HepG2 (cell line): ENCODE data around the gene ACAT2. TPM values are rescaled to one million over a fixed set of nuclear protein-coding genes. Genes with fewer than 3 reads are reported as not detected.

ENCODE experiments used
- AGO1 ChIP-seq: fragments of 200-400 bp; formaldehyde crosslinking; IDR thresholded peaks from 2 replicates; pipeline ENCODE4 v1.6.1; 2017; ENCODE audit warnings: mild to moderate bottlenecking, low read depth, low read length, moderate library complexity; ENCODE audit not compliant: poor library complexity, severe bottlenecking
- BCLAF1 ChIP-seq: fragments of 450-650 bp; IDR thresholded peaks from 2 replicates; pipeline ENCODE4 v1.6.1; 2017; ENCODE audit warnings: mild to moderate bottlenecking
- GATAD2A ChIP-seq: IDR thresholded peaks from 2 replicates; pipeline ENCODE4 v1.6.1; 2016
- HDAC6 ChIP-seq: fragments of 200-600 bp; sonication (generic); IDR thresholded peaks from 2 replicates; pipeline ENCODE4 v1.7.0; 2017; ENCODE audit warnings: mild to moderate bottlenecking, antibody characterized with exemption, low read length, low read depth
- KDM6A ChIP-seq: IDR thresholded peaks from 2 replicates; pipeline ENCODE4 v1.6.1; 2016; ENCODE audit warnings: low read depth
- MAZ ChIP-seq, 2 experiments: sonication (generic) in 1 of 2; formaldehyde crosslinking in 1 of 2; IDR thresholded peaks; 2 replicates each; pipeline versions ENCODE4 v1.5.0 to v1.6.1; 2012 to 2020; ENCODE audit warnings: low read depth in 2 of 2, mild to moderate bottlenecking in 2 of 2, borderline replicate concordance in 1 of 2, improper control_type of control experiment in 1 of 2, low read length in 1 of 2, missing genetic modification reagents in 1 of 2, moderate library complexity in 1 of 2
- MLLT10 ChIP-seq: sonication (generic); formaldehyde crosslinking; IDR thresholded peaks from 2 replicates; pipeline ENCODE4 v1.4.0; 2020; ENCODE audit warnings: missing genetic modification reagents
- MTF2 ChIP-seq: sonication (generic); formaldehyde crosslinking; IDR thresholded peaks from 2 replicates; pipeline ENCODE4 v1.5.0; 2020; ENCODE audit warnings: missing genetic modification reagents, borderline replicate concordance
- TFAP4 ChIP-seq: sonication (generic); IDR thresholded peaks from 2 replicates; pipeline ENCODE4 v1.6.1; 2016; ENCODE audit warnings: low read depth, borderline replicate concordance
- THAP8 ChIP-seq: sonication (generic); formaldehyde crosslinking; IDR thresholded peaks from 2 replicates; pipeline ENCODE4 v1.5.1; 2020; ENCODE audit warnings: missing genetic modification reagents, mild to moderate bottlenecking, borderline replicate concordance
- ZNF317 ChIP-seq: sonication (generic); formaldehyde crosslinking; IDR thresholded peaks from 2 replicates; pipeline ENCODE4 v1.5.0; 2020; ENCODE audit warnings: mild to moderate bottlenecking, missing genetic modification reagents
- ZNF567 ChIP-seq: sonication (generic); formaldehyde crosslinking; IDR thresholded peaks from 2 replicates; pipeline ENCODE4 v1.8.1; 2023; ENCODE audit warnings: mild to moderate bottlenecking, missing genetic modification reagents, borderline replicate concordance
- ZNF788 ChIP-seq: sonication (generic); formaldehyde crosslinking; IDR thresholded peaks from 2 replicates; pipeline ENCODE4 v1.5.0; 2020; ENCODE audit warnings: mild to moderate bottlenecking, missing genetic modification reagents, borderline replicate concordance
- polyA plus RNA-seq, 8 experiments: library from polyadenylated mRNA; depleted of rRNA in 3 of 8; stranded (reverse) in 7 of 8; unstranded in 1 of 8; fragments of >200 nt; fragmentation: Illumina TruSeq in 4 of 8; extraction: Trizol in 4 of 8; gene quantifications; 2 replicates each; pipeline versions ENCODE4 v1.2.1 to v1.2.3, GENCODE V29; 2011 to 2016; ENCODE audit warnings: low read depth in 4 of 8, missing spikeins in 1 of 8, mixed read lengths in 1 of 8; ENCODE audit not compliant: insufficient read depth in 1 of 8
- total RNA-seq, 5 experiments: library from RNA; depleted of rRNA; stranded (reverse); fragments of >200 nt; fragmentation: Illumina TruSeq; extraction: Trizol; gene quantifications; 2 replicates each; pipeline ENCODE4 v1.2.3, GENCODE V29; 2016; ENCODE audit warnings: low read depth in 1 of 5
- TF ChIP-seq, protein P1 (sequence below): sonication (generic); formaldehyde crosslinking; IDR thresholded peaks from 2 replicates; pipeline ENCODE4 v1.8.1; 2023; ENCODE audit warnings: mild to moderate bottlenecking, moderate library complexity, missing genetic modification reagents
- TF ChIP-seq, protein P2 (sequence below): sonication (generic); formaldehyde crosslinking; IDR thresholded peaks from 2 replicates; pipeline ENCODE4 v1.4.0; 2020; ENCODE audit warnings: missing genetic modification reagents
- TF ChIP-seq, protein P3 (sequence below): IDR thresholded peaks from 2 replicates; pipeline ENCODE4 v1.6.1; 2016
- TF ChIP-seq, protein P4 (sequence below): sonication (generic); formaldehyde crosslinking; IDR thresholded peaks from 2 replicates; pipeline ENCODE4 v1.4.0; 2020; ENCODE audit warnings: missing genetic modification reagents

The ACAT2 gene
- total and polyA plus RNA-seq, 2 of the 13 experiments (the other 11 are each of a cell fraction or from before 2014, with no cell fraction given): 121 to 534 TPM

GRCh38 chr6:159726918-159727716 lies 34.7 kb upstream of the ACAT2 start, which contains the start of gene WTAP (continued):
- TF ChIP-seq, protein P1, sequence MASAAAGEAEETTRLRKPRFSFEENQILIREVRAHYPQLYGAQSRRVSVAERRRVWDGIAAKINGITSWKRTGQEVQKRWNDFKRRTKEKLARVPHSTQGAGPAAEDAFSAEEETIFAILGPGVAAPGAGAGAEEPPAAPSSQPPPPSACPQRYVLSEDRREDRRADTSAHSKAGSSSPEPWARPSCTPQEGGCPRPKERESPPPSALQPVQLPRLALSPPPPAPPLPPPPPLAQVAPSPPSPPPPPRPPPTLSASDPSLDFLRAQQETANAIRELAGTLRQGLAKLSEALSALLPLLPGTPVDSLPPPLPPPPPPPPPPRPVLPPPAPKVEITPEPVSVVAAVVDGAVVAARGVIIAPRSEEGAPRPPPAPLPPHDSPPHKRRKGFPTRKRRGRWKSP (CRISPR knock-in tag): peak; percentile 94
- TF ChIP-seq TFAP4: peak; percentile 66
- no peak for TF ChIP-seq BCLAF1
- no peak; the same call in none of the 2 replicates for TF ChIP-seq THAP8 (CRISPR knock-in tag)
- TF ChIP-seq HDAC6: no peak
- TF ChIP-seq, protein P2, sequence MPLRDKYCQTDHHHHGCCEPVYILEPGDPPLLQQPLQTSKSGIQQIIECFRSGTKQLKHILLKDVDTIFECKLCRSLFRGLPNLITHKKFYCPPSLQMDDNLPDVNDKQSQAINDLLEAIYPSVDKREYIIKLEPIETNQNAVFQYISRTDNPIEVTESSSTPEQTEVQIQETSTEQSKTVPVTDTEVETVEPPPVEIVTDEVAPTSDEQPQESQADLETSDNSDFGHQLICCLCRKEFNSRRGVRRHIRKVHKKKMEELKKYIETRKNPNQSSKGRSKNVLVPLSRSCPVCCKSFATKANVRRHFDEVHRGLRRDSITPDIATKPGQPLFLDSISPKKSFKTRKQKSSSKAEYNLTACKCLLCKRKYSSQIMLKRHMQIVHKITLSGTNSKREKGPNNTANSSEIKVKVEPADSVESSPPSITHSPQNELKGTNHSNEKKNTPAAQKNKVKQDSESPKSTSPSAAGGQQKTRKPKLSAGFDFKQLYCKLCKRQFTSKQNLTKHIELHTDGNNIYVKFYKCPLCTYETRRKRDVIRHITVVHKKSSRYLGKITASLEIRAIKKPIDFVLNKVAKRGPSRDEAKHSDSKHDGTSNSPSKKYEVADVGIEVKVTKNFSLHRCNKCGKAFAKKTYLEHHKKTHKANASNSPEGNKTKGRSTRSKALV: peak; percentile 96
- peak; percentile 99 for TF ChIP-seq ZNF788 (CRISPR knock-in tag)
- TF ChIP-seq MLLT10 (CRISPR knock-in tag): no peak; the same call in 1 of the 2 replicates
- TF ChIP-seq MAZ (IDR thresholded peaks at IDR 0.05; ENCODE audit: borderline replicate concordance, low read depth, low read length): peak; percentile 76; the same call in 1 of the 2 replicates
- peak; percentile 95 for TF ChIP-seq MAZ (CRISPR knock-in tag; IDR thresholded peaks at IDR 0.05; ENCODE audit: low read depth)
- no peak; the same call in 1 of the 2 replicates for TF ChIP-seq MTF2 (CRISPR knock-in tag)
- TF ChIP-seq, protein P3, sequence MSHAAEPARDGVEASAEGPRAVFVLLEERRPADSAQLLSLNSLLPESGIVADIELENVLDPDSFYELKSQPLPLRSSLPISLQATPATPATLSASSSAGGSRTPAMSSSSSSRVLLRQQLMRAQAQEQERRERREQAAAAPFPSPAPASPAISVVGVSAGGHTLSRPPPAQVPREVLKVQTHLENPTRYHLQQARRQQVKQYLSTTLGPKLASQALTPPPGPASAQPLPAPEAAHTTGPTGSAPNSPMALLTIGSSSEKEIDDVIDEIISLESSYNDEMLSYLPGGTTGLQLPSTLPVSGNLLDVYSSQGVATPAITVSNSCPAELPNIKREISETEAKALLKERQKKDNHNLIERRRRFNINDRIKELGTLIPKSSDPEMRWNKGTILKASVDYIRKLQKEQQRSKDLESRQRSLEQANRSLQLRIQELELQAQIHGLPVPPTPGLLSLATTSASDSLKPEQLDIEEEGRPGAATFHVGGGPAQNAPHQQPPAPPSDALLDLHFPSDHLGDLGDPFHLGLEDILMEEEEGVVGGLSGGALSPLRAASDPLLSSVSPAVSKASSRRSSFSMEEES (CRISPR knock-in tag): peak; percentile 98
- peak; percentile 98 for TF ChIP-seq GATAD2A (CRISPR knock-in tag)
- TF ChIP-seq, protein P4, sequence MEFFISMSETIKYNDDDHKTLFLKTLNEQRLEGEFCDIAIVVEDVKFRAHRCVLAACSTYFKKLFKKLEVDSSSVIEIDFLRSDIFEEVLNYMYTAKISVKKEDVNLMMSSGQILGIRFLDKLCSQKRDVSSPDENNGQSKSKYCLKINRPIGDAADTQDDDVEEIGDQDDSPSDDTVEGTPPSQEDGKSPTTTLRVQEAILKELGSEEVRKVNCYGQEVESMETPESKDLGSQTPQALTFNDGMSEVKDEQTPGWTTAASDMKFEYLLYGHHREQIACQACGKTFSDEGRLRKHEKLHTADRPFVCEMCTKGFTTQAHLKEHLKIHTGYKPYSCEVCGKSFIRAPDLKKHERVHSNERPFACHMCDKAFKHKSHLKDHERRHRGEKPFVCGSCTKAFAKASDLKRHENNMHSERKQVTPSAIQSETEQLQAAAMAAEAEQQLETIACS (CRISPR knock-in tag): peak; percentile 61; the same call in 1 of the 2 replicates
- peak; percentile 93 for TF ChIP-seq ZNF317 (CRISPR knock-in tag)
- TF ChIP-seq ZNF567 (CRISPR knock-in tag): peak; percentile 99
- peak; percentile 71 for TF ChIP-seq AGO1
- TF ChIP-seq KDM6A (CRISPR knock-in tag): 0 out of 2 replicates have a peak, but pooled peaks have one; percentile 42
